ENCODE data around the gene TGFB3.

TGFB3 gene

DNA sequence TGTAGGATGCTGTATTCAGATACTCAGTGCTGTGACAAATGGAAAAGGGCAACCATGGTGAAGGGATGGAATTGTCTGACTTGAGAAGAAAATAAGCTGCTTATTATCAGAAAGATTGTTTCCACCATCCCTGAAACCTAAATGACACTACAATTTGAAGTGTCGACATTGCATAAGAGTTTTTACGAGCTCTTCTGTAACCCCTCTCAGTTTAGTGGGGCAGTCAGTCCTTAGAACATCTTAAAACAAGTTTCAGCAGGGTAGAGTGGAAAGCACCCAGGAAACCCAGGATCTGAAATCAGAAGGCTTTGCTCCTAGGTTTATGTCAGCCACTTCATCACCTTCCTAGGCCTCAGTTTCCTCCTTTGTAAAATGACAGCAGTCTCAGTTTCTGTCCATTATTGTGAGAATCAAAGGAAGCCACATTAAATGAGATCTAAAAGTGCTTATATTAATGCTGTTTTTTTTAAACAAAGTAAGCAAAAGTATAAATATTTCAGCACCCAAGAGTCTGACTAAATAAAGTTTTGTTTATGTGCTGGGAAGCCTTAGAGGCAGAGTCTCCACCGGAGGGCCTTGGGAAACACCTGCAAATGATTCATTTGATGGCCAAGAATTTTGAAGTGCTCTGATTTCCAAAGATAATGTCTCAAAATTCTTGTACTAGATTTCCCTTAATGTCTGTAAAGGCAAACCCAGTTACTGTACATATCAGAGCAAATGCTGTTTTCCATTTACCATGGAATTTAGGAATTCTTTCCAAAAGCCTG, 5.6 kb upstream of the TGFB3 start:
- DNase-seq (ENCODE audit: low read depth), result no peak

DNA sequence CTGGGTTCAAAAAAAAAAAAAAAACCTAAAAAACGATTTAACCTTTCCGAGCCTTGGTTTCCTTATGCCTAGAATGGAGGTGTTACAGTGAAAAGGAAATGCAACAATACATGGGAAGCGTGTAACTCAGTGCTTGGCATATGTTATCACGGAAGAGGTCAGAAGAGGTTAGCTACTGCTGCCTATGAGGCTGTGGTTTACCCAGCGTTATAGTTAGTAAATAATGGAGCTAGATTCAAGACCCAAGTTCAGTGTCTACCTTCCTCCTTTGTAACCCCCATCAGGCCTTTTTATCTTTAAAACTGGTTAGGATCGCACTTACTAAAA, 4.6 kb upstream of the TGFB3 start:
- no peak for DNase-seq (ENCODE audit: low read depth)

DNA sequence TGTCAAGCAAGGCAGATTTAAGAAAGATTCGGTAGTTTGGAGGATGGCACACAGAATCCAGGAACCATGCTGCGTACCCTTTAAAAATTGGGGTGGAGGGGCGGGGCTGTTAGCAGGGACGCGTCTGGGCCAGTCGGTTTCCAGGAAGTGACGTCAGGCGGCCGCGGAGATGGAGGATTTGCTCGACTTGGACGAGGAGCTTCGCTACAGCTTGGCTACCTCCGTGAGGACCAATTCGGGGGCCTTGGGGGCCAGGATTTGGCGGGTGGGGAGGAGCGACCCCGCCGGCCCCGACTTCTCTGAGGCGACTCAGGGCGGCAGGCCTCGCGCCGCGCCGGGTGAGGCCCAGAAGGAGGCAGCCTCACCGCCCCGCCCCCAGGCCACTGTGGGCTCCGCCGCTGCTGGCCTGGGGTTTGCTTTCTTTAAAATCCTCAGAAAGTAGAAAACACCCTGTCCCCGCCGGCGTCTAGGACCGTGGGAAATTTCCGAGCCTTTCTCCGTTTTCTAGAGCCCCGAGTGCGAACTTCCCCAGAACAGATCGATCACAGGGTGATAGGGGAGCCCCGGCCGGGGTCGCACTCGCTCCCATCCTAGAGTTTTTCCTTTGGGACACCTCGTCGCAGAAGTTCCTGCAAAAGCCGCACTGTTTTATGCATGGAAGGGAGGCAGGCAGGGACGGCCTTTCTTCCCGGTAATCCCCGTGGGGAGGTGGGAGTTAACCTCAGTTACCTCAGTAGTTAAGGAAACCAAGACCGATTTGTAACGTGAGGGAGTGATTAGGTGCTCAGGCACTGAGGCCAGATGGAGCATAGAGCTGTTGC, 4.0 kb upstream of the TGFB3 start, which contains the start of gene IFT43:
Gene IFT43, plus strand, starts transcription at position 146 of the 821 bp plus-strand sequence. Its CDS starts 24 bp downstream, at position 170.
- peak; percentile 81 for DNase-seq (ENCODE audit: low read depth)

DNA sequence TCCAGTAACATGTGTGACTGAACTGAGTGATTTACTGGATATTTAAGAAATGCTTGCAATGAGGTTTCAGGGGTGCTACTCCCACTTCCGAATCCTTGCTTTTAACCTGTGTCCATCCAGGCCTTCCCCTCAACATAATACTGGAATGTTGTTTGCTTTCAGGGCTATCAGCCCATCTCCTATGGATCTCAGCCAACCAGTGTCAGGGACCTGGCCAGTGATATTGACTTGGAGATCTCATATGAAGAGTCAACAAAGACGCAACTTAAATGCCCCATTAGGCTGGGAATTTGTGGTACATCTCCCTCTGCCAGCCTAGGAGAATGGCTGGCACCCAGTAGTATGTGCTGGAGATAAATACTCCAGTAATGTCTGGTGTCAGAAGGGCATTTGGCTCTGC, 2.9 kb upstream of the TGFB3 start:
- no peak for DNase-seq (ENCODE audit: low read depth)

DNA sequence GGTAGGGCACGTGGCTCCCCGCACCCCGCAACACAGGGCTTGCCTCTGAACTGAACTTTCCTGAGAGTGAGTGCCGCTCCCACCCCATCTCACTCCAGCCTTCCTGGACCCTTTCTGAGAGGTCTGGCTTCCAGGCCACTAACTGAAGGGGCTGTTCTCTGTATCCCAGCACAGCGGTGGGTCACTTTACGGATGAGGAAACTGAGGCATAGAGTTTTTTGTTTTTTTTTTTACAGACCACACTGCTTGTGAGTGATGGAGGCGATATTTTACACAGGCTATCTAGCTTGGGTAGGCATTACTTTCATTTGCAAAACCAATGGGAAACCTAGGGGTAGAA, 1.2 kb upstream of the TGFB3 start:
- DNase-seq (ENCODE audit: low read depth), result no peak

DNA sequence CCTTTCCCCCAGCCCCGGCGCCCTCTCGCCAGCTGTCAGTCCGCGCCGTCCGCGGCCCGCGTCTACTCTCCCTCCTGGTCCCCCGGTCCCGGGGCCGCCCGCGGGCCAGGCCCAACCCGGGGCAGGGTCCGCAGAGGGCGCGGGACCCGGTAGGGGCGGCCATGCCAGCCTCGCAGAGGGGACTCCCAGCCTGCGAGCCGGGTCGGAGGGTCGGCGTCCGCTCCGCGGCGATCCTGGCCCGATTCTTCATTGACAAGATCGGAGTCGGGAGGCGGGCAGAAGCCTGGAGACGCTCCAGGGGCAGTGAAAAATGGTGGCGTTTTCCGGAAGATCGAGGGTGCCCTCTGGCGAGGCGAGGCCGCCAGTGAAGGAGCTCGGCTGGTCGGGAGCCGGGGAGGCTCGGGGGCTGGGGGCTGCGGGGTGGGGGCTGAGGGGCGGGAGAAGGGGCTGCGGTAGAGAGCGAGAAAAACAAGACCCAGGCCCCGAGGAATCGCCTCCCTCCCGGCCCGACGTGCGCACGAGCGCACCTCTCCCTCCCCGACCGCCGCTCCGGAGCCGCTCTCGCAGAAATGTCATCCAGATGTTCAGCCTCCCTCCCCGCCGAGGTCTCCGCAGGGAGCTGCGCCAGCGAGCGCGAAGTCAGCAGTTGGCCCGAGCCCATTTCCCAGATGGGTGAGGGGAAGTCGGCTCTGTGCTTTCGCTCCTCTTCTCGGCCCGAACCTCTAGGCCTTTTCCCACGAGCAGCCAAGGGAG, 647 bp upstream of the TGFB3 start:
- DNase-seq (ENCODE audit: low read depth), result peak; percentile 62

DNA sequence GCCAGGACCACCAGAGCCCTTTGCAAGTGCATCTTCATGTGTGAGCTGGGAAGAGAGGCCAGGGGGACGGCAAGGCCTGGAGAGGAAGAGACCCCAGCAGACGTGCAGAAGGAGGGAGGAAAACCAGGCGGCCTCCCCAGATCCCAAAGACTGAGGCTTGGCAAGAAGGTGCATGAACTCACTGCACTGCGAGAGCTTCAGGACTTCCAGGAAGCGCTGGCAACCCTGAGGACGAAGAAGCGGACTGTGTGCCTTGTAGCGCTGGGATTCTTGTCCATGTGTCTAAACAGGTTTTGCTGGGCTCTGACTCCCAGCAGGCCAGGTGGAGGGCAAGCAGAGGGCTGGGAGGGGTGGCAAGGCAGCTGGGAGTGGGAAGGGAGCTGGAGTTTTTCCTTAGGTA, 939 bp downstream of the TGFB3 start:
- no peak for DNase-seq (ENCODE audit: low read depth)

DNA sequence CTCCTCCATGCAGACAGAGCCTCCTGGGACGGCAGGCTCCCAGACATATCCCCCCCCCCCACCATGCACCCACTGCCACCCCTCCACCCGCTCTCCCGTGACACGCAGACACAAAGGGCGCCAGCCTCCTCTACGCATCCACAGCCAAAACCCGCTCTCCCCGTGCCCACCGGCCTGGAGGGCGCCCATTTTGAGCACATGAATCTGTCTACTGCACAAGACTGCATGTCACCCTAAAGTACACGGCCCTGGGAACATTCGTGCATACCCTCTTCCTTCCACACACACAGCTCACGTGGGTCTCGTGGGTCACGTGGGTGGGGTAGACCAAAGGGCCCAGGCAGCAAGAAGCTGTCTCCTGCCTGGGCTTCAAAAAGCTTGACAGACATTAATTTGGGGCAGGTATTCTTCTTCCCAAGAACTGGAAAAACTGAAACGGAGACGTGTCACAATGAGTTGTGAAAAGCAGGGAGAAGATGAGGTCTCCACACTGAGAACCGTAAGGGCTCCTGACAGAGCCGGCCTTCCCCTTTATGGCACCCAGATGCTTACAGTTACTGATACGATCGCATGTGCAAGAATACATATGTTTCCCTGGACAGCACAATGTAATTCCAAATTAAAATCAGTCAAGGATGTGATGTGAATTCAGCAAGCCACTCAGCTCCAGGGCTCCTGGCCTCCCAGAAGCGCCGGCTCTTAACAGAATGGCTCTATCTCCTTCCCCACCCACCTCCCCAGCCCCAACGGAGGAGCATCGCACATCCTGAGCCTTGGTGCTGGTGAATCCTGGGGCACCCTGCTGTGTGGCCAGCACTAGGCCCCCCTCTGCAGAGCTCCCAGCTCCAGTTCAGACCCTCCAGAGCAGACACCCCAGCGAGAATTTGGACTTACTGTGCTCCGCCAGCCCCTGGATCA, 1.9 kb downstream of the TGFB3 start:
- no peak for DNase-seq (ENCODE audit: low read depth)

DNA sequence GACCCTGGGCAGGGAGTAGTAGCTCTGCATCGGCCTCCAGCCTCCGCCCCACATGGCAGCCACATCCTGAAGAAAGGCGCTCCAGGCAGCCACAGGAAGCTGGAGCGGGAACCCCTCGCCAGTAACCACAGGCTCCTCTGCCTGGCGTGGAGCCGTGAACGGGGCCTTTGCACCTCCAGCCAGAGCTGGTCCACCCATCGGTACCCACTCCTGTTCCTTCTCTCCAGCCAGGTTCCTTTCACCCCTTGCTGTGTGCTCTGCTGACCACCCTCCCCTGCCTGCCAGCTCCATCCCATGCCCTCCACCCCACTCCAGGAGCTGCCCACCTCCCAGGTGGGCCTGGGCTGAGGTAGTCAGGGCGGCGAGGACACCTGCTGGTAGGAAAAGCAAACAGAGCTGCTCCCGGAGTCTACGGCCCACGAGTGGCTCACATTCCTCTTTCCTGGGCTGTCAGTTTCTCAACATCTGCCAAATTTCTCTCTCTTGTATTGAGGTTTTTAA, 2.7 kb downstream of the TGFB3 start:
- no peak for DNase-seq (ENCODE audit: low read depth)

DNA sequence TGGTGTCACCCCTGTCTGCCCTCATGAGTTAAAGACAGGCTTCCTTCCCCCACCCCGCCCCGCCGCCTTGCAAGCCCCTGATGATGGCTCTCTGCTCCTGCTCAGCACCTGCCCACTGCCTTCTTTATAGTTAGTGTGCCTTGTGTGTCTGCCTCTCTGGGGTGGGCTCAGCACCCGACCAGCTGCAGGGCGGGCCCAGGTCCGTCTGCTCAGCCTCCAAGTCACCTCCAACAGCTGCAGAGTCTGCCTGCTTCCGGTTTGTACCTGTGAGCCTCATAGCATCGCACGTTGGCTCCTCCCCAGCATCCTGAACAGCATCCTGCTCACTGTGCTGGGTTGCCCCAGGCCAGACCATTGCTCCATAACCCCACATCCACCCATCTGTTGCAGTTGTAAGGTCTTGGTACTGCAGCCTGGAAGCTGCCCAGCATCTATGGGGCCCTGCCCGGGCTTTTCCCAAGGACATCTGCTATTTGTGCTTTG, 3.5 kb downstream of the TGFB3 start:
- DNase-seq (ENCODE audit: low read depth), result no peak

DNA sequence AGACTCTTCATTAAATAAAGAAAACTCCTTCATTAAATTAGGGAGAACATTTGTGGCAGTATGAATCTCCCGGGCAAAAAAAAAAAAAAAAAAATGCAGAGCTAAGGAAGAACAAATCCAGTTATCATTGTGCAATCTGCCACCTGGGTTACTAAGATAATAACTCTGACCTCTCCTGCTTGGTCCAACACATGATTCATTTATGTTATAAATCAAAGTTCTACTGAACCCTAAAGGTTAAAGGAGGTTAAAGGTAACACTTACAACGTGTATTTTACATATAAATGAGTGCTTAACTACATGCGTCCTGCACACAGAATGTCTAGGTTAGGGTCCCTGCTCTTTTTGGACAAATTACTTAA, 4.2 kb downstream of the TGFB3 start:
- no peak for DNase-seq (ENCODE audit: low read depth)

DNA sequence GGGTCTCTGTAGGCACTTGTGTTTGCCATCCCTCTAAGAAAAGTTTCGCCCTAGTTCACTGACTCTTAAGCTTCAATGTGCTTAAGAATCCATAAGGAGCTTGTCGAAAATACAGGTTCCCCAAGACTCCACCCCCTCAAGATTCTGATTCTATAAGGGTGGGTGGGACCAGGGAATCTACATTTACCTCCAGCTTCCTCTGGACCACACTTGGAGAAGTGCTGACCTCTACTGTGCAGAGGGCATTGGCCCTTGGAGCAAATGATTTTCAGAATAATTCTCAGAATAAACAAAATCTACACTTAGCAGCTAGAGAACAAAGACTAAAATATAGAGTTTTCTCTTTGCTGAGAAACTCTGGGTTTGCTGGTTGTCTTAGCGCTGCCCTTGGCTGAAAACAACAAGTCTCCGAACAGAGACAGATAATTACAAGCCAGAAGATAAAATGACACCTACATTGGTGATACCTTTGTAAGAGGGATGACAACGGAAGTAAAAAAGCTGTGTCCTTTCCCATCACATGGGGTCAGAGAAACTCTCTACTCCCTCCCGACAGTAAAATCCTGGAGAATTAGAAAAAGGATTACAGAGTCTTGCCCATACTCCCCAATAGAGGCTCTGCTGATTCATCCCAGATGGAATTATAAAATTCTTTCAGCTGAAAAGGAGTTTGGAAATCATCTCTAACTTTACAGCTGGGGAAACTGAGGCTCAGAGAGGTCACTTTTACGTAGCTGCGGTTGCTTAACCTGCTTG, 4.8 kb downstream of the TGFB3 start:
- DNase-seq (ENCODE audit: low read depth), result no peak

DNA sequence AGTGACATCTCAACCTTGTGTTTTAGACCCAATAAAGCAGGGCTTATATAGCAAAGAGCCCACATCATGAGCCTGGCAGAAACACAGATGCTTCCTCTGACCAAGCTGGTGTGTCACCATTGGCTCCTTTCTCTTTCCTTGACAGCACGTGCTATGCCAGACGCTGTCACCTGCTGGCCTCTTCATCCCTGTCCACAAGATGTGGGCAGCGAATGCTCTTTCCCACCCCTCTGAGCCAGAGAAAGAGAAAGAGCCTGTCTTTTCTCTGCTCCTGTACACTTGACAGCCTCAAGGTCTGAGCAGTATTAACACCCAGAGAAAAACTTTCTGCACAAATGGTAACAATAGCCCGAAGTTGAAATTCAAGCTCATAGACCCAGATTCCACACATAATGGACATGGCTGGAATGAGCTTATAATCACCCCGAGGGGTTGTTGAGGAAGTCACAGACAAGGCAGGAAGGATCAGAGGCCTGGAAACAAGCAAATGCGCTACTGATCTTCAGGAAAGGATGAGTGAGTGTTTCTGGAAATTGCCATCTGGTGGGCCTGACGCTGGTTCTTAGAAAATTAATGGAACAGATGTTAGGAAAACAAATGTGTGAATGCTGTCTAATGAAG, 8.9 kb downstream of the TGFB3 start:
- no peak for DNase-seq (ENCODE audit: low read depth)

DNA sequence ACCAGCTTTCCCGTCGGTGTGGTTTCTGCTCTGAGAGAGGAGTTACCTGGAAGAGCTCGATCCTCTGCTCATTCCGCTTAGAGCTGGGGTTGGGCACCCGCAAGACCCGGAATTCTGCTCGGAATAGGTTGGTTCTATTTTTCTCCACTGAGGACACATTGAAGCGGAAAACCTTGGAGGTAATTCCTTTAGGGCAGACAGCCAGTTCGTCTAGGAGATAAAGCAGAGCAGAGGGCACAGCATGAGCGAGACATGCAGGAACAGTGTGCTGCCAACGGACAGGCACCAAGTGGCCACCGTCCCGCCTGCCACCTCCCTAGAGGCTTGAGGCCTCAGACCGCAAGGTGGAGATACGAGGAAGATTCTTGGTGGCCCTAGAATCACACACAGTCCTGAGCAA, 10.3 kb downstream of the TGFB3 start:
- DNase-seq (ENCODE audit: low read depth), result no peak

DNA sequence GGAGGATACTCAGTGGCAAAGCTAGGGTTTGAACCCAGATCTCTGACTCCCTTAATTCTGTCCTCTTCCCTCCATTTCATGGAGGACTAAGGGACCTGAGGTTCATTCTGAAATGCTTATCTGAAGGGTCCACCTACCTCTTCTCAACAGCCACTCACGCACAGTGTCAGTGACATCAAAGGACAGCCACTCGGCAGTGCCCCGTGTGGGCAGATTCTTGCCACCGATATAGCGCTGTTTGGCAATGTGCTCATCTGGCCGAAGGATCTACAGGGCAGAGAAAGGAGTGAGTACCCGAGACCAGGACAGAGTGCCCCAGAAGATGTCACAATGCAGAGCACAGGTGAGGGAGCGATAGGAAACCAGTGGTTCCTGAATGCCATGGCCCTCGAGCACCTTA, 10.8 kb downstream of the TGFB3 start:
- no peak for DNase-seq (ENCODE audit: low read depth)

DNA sequence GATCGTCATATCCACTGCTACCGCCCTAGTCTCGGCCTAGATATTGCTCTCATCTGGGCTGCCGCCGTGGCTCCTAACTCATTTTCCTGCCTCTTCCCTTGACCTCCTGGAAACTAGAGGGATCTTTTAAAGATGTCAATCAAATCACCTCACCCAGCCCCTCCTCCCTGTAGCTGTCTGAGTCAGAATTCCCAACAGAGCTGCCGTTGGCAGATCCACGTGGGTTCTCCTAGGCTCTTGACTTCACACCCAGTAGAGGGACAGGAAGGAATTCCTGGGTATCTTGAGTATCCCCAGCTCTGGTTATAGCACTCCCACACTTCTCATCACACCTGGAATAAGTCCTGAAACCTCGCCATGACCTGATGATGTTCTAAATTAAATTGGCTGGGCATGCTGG, 11.9 kb downstream of the TGFB3 start:
- DNase-seq (ENCODE audit: low read depth), result no peak

DNA sequence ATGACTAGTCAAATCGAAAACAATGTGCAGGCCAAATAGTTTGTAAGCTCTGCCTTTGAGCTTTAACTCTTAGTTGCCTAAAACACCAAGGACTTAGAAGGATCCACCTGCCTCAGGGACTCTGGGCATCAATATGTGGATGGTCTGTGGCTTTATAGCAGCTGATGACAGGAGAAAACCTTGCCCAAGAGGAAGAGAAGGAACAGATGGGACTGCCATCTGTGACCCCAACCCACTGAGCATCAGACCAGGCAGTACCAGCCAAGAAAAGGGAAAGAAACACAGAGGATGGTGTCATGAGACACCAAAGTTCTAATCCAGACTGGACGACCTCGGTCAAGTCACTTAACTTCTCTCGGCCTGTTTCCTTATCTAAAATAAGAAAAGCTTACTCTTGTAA, 12.7 kb downstream of the TGFB3 start:
- DNase-seq (ENCODE audit: low read depth), result no peak

DNA sequence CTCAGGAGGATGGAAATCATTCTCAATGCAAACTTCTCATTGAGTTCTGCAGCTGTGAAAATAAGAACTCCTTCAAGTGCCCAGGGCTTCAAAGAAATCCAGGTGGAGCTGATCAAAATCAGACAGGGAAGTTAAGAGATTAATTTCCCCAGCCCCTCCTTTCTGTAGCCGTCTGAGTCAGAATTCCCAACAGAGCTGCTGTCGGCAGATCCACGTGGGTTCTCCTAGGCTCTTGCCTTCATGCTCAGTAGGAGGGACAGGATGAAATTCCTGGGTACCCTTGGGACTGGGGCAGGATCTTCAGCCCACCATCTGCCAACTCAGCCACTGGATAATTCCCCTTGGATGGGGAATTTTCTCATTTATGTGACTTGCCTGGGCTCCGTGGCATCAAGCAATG, 13.3 kb downstream of the TGFB3 start:
- no peak for DNase-seq (ENCODE audit: low read depth)

DNA sequence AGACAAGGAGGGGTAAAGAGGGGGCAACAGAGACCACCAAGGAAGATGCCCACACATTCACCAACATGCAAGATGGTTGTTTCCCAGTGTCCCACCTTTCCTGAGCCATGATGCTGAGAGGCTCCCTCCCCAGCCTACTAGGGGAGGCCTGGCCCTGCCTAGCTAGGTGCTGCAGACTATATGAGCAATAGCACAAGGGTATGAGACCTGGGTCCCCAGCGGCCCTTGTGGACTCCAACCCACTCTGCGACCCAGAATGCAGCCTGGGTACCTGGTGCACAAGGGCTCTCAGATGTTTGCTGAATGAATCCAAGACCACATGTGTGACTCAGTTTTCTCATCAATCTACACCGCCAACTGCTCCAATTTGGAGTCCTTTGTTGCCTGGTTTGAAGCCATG, 13.9 kb downstream of the TGFB3 start:
- DNase-seq (ENCODE audit: low read depth), result no peak

DNA sequence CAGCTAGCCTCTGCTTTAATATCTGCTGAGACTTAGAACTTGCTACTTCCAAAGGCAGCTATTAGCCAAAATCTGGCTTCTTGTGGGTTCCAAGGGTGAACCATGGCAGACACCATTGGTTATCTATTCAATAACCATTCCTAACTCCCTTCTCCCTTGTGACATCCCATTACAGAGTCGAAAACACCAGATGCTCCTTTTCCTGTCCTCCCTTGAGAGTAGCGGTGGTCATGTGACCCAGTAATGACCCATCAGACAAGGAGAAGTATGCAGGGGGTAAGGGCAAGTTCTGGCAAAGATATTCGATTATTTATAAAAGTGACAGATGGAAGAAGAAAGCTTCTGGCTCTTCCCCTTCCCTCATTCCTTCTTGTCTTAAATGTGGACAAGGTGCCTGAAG, 20.1 kb downstream of the TGFB3 start:
- no peak for DNase-seq (ENCODE audit: low read depth)

Measured in stimulated activated CD8-positive, alpha-beta memory T cell treated with anti-CD3 and anti-CD28 coated beads, Interleukin-12 subunit alpha, Interleukin-12 subunit beta, amount 100 ng/mL, for 4 hours (primary cell).